Measurements from ENCODE around the gene MAD1L1.
A peak's percentile ranks its signal among the peaks of the same experiment; 100 is the strongest.
"Not testable (repeated sequence)": the region's sequence is repeated elsewhere in the genome, so short reads cannot be mapped to it uniquely, and the experiment has no call there.

The MAD1L1 gene

DNA sequence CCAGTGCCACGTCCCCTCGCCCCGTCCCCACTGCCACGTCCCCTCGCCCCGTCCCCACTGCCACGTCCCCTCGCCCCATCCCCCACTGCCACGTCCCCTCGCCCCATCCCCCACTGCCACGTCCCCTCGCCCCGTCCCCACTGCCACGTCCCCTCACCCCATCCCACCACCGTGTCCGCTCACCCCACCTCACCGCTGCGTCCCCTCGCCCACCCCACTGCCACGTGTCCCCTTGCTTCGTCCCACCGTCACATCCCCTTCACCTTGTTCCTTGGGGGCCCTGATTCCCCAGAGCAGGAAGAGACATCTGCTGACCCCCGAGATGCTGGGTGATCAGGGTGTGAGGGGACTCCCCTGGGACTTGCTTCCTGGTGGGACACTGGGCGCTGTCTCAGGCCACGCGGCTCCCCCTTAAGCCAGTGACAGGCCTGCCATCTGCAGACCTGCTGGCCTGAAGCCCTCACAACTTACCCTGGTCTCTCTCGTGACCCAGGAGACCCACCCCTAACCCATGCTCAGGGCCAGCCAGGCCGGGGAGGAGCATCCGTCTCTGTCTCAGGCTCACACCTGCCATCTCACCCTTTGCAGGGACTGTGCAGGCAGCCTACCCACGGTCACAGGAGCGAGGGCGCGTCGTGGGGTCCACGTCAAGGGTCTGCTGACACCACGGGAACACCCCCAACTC is 302.2 kb downstream of the MAD1L1 start:
- DNase-seq, result no peak

DNA sequence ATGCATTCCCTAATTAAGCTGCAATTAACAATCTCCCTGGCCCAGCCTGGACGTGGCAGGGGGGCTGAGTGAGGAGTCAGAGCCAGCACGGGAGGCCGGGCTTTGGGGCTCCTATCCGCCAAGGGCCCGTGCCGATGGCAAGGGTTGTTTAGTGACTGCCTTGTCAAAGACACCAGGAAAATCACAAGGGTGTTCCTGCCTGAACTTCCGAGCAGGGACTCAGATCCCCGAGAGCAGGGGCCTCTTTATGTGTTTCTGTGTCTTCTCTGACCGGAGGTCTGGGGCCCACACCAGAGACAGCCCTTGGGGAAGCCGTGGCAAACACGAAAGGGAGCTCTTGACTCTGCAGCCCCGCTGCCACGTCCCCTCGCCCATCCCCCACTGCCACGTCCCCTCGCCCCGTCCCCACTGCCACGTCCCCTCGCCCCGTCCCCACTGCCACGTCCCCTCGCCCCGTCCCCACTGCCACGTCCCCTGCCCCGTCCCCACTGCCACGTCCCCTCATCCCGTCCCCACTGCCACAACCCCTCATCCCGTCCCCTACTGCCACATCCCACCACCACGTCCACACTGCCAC is 303.3 kb downstream of the MAD1L1 start:
- not testable (repeated sequence) for DNase-seq

- no peak for DNase-seq
Observed at GRCh38 chr7:1928645-1929348, 303.9 kb downstream of the MAD1L1 start.

GRCh38 chr7:1927937-1928644 is 304.7 kb downstream of the MAD1L1 start:
- DNase-seq, result no peak

GRCh38 chr7:1926908-1927306 is 305.8 kb downstream of the MAD1L1 start:
- DNase-seq, result no peak

DNA sequence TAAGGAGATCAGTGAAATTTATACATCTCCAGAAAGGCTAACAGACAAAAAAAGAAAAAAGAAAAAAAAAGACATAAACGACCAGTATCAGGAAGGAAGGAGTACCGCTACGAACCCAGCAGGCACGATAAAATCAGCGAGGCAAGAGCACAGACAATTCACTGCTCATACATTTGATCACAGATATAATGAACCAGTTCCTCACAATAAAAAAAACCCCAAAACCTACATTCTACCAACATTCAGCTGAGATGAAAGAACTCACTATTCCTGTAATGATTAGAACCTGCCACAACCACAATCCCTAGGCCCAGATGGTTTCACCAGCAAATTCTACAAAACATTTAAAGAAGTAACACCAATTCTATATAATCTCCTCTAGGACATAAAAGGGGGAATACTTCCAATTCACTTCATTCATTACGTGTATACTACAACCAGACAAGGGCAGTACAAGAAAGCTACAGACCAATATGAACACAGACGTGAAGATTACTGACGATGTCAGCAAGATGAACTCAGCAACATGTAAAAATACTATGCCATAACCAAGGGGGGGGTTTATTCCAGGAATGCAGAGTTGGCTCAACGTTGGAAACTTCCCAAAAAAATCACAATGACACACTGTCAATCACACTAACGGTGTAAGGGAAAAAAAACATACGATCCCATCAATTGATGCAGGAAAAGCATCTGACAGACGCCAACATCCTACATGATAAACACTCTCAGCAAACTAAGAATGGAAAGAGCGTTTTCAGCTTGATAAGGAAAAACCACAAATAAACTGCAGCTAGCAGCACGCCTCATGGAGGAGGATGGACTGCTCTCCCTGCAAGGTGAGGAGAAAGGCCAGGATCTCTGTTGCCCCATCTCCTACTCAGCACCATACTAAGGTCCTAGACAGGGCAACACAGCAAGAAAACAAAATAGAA is 306.5 kb downstream of the MAD1L1 start:
- DNase-seq, result no peak

GRCh38 chr7:1925349-1925748 is 307.4 kb downstream of the MAD1L1 start:
- DNase-seq, result no peak

- DNase-seq, result no peak
Observed at GRCh38 chr7:1924258-1924817, 308.4 kb downstream of the MAD1L1 start.

DNA sequence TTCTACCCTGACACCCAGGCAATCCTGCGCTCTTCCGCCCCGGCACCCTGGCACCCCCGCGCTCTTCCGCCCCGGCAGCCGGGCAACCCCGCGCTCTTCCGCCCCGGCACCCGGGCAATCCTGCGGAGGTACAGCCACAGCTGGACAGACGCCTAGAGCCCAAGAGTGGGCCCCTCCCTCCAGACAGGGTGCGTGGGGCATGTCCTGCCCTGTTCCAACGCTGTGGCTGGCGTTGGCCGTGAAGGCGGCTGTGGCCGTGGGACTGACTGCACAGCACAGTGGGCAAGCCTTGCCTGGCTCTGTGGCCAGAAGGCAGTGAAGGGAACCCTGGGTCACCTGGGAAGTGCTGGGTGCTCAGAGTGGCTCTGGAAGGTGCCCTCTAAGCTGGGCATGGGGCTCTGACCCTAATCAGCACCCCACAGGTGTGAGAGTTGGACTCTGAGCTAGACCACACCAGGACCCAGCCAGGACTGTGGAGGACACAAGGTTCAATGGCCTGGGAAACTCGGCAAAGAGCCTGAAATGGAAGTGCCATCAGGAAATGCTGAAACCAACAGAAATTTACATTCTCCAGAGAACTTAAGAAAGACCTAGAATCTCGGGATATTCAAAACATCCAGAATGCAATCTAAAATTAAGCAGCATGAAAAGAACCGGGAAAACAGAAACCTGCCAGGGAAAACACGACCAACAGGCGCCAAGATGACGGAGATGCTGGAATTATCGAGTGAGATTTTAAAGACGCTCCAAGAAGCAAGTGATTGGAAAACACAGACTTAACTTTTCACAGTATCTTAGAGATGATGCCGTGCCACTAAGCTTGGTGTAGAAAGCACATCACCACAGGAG is 309.1 kb downstream of the MAD1L1 start:
- no peak for DNase-seq

DNA sequence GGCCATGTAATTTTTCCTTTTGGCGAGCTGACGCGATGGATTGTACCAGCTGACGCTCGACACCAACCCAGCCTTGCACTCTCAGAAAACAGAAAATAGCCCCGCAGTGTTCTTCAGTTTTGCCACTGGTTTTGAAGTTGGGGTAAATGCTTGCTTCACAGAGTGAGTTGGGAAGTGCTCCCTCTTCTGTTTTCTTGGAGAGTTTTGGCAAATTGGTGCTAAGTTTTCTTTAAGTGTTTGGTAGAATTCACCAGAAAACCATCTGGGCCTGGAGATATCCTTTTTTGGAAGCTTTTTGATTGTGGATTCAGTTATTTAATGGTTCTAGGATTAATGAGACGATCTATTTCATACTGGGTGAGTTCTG is 309.9 kb downstream of the MAD1L1 start:
- DNase-seq, result no peak

- no peak for DNase-seq
Observed at GRCh38 chr7:1922071-1922869, 310.5 kb downstream of the MAD1L1 start.

GRCh38 chr7:1920881-1921280 is 311.9 kb downstream of the MAD1L1 start:
- DNase-seq, result no peak

DNA sequence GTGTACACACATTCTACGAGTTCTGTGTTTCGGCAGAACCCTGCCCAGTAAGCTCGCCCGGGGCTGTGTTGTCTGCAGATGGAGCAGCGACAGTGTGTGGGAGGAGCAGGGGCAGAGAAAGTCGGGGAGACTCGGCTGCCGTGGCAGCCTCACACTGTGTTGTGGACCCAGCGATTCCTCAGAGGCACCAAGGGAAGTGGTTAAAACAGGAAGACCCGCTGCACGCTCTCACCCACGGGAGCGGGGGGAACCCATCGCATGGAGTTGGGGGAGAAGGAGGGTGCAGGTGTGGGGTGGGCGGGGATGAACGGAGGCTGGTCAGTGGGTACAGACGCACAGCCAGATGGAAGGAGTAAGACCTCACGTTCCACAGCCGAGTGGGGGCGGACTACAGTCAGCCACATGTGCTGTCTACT is 312.5 kb downstream of the MAD1L1 start:
- peak; percentile 29 for DNase-seq

DNA sequence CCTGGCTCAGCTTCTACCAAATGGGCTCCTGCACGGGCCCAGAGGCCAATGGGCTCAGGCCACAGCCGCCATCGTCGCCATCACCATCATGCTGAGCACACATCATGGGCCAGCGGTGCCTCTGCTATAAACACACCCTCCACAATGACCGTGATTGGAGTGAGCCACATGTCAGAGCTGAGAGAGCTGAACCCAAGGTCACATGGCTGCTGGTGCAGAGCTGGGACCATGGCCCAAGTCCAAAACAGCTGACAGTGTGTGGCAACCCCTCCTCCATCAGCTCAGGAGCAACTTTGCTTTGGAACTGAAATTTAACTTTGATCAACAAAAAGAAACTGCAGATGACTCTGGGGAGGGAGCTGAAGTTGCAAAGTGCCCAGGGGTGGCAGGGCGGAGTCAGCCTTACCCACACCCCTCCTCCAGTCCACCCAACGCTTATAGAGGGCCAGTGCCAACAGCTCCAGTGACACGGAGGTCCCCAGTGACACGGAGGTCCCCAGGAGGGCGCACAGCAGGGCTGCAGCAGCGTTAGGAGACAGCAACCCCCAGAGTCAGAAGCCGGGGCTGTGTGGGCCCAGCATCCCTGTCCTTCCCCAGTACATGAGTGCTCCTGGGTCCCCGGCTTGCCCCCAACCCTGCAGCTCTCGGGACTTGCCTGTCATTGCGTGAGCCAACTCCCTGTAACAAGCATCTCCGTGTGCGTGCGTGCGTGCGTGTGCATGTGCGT is 313.0 kb downstream of the MAD1L1 start:
- DNase-seq, result no peak

GRCh38 chr7:1918881-1919525 is 313.7 kb downstream of the MAD1L1 start:
- no peak for DNase-seq

DNA sequence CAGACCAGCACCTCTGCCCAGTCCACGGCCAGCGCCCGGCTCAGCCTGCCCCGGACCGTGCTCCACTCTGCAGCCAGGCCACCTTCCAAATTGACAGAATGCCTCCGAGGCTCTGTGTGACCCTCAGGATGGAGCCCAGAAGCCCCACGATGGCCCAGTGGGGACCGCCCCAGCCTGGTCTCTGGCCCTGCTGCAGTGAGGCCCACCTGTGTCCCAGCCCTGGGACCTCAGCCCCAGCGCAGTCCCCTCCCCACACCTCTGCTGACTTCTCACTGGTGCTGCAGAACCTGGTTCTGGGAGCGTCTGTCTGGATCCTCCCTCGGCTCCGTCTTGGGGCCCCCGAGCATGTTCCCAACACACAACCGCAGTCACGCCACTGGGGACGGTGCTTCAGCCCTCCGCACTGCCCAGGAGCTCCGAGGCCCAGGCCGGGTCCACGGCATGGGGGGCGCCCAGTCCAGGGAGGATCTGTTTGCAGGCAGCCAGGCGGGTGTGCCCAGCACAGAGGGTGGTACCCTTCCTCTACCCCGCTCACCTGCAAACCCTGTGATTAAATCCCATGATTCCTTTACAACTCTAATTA is 314.6 kb downstream of the MAD1L1 start:
- DNase-seq, result no peak

DNA sequence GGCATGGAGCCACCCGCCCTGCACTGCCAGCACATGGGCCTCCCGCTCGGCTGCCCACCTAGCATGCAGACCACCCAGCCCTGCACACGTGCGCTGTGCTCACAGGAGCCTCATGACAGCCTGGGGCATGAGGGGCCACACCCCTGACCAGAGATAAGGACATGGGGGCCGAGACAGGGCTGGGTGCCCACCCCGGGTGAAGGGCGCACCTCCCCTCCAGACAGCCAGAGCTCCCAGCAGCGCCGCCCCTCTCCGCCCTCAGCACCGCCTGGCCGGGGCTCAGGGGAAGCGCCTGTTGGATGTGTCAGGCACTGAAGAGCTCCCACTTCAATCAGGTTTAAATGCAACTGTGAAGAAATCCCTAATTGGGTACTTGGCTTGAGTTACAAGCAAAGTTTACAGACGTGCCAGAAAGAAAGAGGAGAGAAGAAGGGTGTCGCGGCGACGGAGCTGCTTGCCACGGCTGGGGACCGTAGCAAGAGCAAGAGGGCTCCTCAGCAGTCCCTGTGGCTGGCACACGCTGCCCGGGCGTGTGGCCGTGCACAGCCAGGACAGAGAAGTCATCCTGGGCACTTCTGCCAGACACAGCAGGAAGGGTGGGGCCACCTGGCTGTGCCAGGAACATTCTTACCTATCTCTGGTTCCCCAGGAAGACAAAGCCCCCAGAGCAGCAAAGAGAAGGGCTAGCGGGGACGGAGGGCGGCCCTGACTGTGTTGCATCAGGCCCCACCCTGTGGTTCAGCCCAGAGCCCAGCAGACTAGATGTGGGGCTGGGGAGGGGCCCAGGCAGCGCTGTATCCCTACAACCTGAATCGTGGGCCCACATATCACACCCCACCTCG is 315.3 kb downstream of the MAD1L1 start:
- DNase-seq, result no peak

- no peak for DNase-seq
Observed at GRCh38 chr7:1916601-1916970, 316.2 kb downstream of the MAD1L1 start.

Data from GDM1 (cell line).